A673 (cell line): Measurements from ENCODE around the gene CPN1. TPM values are rescaled to one million over a fixed set of nuclear protein-coding genes. Genes with fewer than 3 reads are reported as not detected.

Experiments
- BruUV-seq: library from RNA; stranded (reverse); fragments of 400-500 nt; replicated peaks from 2 replicates; lab custom pipeline; 2021; lab: Mats Ljungman, UMichigan
- CTCF ChIA-PET: fragments of 300-600 bp; sonication (Branson Sonifier 250); formaldehyde crosslinking; loops from one replicate; lab custom pipeline; 2022; ENCODE audit warnings: antibody characterized with exemption; lab: Charles Lee
- POLR2A ChIA-PET: fragments of 300-600 bp; sonication (Branson Sonifier 250); formaldehyde crosslinking; loops from one replicate; lab custom pipeline; 2022; ENCODE audit warnings: antibody characterized with exemption; ENCODE audit not compliant: low non-redundant PET; lab: Charles Lee
- DNase-seq: peaks from one replicate; pipeline ENCODE4 v3.0.0-alpha.2; 2015; ENCODE audit warnings: low spot score
- H3K27ac ChIP-seq: fragments of 200-600 bp; sonication (generic); 2 replicates; pipeline ENCODE4 v1.5.1; 2016; ENCODE audit warnings: mixed run types, low read depth, mild to moderate bottlenecking, mixed read lengths, antibody characterized with exemption, low read length; ENCODE audit not compliant: poor library complexity, severe bottlenecking
- H3K27me3 ChIP-seq: fragments of 200-600 bp; sonication (generic); replicated peaks from 2 replicates; pipeline ENCODE4 v1.6.1; 2017; ENCODE audit warnings: mixed run types, low read depth, mild to moderate bottlenecking, mixed read lengths, antibody characterized with exemption, low read length; ENCODE audit not compliant: insufficient read depth, poor library complexity
- H3K36me3 ChIP-seq: fragments of 200-600 bp; sonication (generic); 2 replicates; pipeline ENCODE4 v1.6.1; 2016; ENCODE audit warnings: mixed run types, mild to moderate bottlenecking, mixed read lengths, antibody characterized with exemption, low read length; ENCODE audit not compliant: insufficient read depth, poor library complexity, severe bottlenecking
- H3K4me1 ChIP-seq: fragments of 200-600 bp; sonication (generic); 2 replicates; pipeline ENCODE4 v1.6.1; 2017; ENCODE audit warnings: mixed run types, mild to moderate bottlenecking, mixed read lengths, antibody characterized with exemption, low read length; ENCODE audit not compliant: insufficient read depth, poor library complexity, severe bottlenecking
- H3K4me3 ChIP-seq: fragments of 200-600 bp; sonication (generic); 2 replicates; pipeline ENCODE4 v1.5.1; 2016; ENCODE audit warnings: low read depth, mixed run types, mild to moderate bottlenecking, mixed read lengths, low read length; ENCODE audit not compliant: poor library complexity, severe bottlenecking
- H3K9me3 ChIP-seq: fragments of 200-600 bp; sonication (generic); 2 replicates; pipeline ENCODE4 v1.6.1; 2016; ENCODE audit warnings: mixed run types, low read depth, mild to moderate bottlenecking, mixed read lengths, antibody characterized with exemption, low read length; ENCODE audit not compliant: poor library complexity, severe bottlenecking
- EZH2 ChIP-seq: fragments of 200-600 bp; sonication (generic); IDR thresholded peaks from 2 replicates; pipeline ENCODE4 v1.6.1; 2017; ENCODE audit warnings: borderline replicate concordance, low read depth, mild to moderate bottlenecking, mixed read lengths, antibody characterized with exemption, low read length; ENCODE audit not compliant: poor library complexity, severe bottlenecking
- intact Hi-C: fragments of 100-400 bp; cut with micrococcal nuclease; formaldehyde crosslinking; loops from one replicate; pipeline ENCODE4 v1.10.0; 2022; ENCODE audit not compliant: unreplicated experiment
- total RNA-seq: library from RNA; stranded (reverse); gene quantifications from 2 replicates; pipeline ENCODE4 v1.2.3, GENCODE V29; 2021
- TF ChIP-seq, protein P1 (sequence below): fragments of 300-800, 200-600 bp; sonication (generic); conservative IDR thresholded peaks from 2 replicates; pipeline ENCODE4 v1.5.1; 2017; ENCODE audit warnings: low read depth, mild to moderate bottlenecking, antibody characterized with exemption, low read length, moderate library complexity, mixed read lengths

The CPN1 gene
- total RNA-seq, 1 experiment from 2014 or later: not detected

DNA sequence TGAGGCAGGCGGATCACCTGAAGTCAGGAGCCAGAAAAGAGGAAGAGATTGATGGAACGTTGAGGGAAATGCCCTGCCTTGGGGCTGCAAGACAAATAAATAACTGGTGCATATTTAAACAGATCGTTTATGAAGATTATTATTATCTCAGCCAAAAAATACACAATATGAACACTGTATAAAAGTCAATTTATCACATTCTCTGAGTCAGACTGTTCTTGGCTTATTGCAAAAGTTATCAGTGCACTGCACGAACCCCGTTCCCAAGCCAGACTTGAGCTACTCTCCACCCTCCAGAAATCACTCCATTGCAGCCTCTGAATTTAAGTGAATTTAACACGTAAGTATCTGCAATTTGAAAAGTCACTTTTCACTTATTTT, 73.5 kb downstream of the CPN1 start:
- Histone ChIP-seq H3K36me3 (no peaks in the 10 kb centered on the region), H3K4me1 (peaks cover 36% of the 10 kb centered on the region), H3K9me3 (no peaks in the 10 kb centered on the region), H3K27me3 (no peaks in the 10 kb centered on the region), H3K4me3 (peak overlapping the region; percentile 61), H3K27ac (peak overlapping the region; percentile 6)
- TF ChIP-seq EZH2: no peak
- TF ChIP-seq, protein P1, sequence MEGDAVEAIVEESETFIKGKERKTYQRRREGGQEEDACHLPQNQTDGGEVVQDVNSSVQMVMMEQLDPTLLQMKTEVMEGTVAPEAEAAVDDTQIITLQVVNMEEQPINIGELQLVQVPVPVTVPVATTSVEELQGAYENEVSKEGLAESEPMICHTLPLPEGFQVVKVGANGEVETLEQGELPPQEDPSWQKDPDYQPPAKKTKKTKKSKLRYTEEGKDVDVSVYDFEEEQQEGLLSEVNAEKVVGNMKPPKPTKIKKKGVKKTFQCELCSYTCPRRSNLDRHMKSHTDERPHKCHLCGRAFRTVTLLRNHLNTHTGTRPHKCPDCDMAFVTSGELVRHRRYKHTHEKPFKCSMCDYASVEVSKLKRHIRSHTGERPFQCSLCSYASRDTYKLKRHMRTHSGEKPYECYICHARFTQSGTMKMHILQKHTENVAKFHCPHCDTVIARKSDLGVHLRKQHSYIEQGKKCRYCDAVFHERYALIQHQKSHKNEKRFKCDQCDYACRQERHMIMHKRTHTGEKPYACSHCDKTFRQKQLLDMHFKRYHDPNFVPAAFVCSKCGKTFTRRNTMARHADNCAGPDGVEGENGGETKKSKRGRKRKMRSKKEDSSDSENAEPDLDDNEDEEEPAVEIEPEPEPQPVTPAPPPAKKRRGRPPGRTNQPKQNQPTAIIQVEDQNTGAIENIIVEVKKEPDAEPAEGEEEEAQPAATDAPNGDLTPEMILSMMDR: no peak
- POLR2A ChIA-PET: no interaction called here
- no peak for DNase-seq
- intact Hi-C loops: loop anchor here (2.0 to 5.0 kb wide), 2 partner anchors 31 to 161 kb away; no protein-coding TSS in a partner anchor
- BruUV-seq: no TSS peak
- CTCF ChIA-PET: interaction anchor here (0.6 to 1.1 kb wide), 3 partner anchors 11 to 43 kb away, joined by 3 to 6 read pairs (median 3); no protein-coding TSS in a partner anchor

GRCh38 chr10:100007231-100008141, 74.2 kb downstream of the CPN1 start:
- BruUV-seq: no TSS peak
- intact Hi-C loops: loop anchor here (2.0 to 5.0 kb wide), 2 partner anchors 31 to 160 kb away; no protein-coding TSS in a partner anchor
- Histone ChIP-seq H3K36me3 (no peaks in the 10 kb centered on the region), H3K27ac (peak overlapping the region; percentile 70), H3K9me3 (no peaks in the 10 kb centered on the region), H3K4me1 (peaks cover 36% of the 10 kb centered on the region), H3K4me3 (peak overlapping the region; percentile 61), H3K27me3 (no peaks in the 10 kb centered on the region)
- TF ChIP-seq, protein P1: no peak
- no peak for TF ChIP-seq EZH2
- no peak for DNase-seq
- ChIA-PET CTCF (interaction anchor here (0.6 to 0.8 kb wide), 3 partner anchors 13 to 43 kb away, joined by 3 to 6 read pairs (median 3); no protein-coding TSS in a partner anchor), POLR2A (no interaction called here)

DNA sequence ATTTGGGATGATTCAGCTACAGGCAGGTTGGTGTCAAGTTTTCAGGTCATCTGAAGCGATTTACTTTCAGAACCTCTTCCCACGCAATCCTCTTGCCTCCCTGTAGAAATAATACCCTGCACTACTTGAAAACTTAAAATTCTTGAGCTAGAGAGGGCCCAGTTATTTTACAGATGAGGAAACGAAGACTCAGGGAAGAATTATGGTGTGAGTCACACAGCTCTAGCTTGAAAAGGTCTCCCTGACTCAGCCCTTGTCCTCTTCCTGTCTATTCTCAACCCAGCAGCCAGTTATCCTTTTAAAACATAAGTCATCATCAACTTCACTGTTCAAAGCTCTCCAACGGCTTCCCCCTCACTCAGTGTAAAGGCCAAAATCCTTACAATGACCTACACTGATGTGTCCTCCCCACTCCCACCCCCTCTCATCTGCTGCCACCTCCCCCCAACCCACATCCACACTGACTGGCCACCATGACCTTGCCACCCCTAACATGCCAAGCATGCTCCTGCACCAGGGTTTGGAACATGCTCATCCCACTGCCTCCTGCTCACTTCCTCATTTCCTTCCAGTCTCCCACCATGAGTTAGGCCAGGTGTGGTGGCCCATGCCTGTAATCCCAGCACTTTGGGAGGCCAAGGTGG, 75.3 kb downstream of the CPN1 start:
- Histone ChIP-seq H3K9me3 (no peaks in the 10 kb centered on the region), H3K4me3 (peak overlapping the region; percentile 18), H3K36me3 (no peaks in the 10 kb centered on the region), H3K27ac (peak overlapping the region; percentile 70), H3K4me1 (peaks cover 36% of the 10 kb centered on the region), H3K27me3 (no peaks in the 10 kb centered on the region)
- POLR2A ChIA-PET: no interaction called here
- intact Hi-C loops: loop anchor here (5.0 kb wide), 1 partner anchor 159 kb away; no protein-coding TSS in a partner anchor
- peak; percentile 89 for DNase-seq
- CTCF ChIA-PET: interaction anchor here (1.4 kb wide), 1 partner anchor 40 kb away, joined by 6 read pairs; no protein-coding TSS in a partner anchor
- TF ChIP-seq EZH2: no peak
- TF ChIP-seq, protein P1: no peak
- BruUV-seq: no TSS peak
